Measurements from ENCODE around the gene PTEN.
"Not testable (repeated sequence)": the region's sequence is repeated elsewhere in the genome, so short reads cannot be mapped to it uniquely, and the experiment has no call there.

The PTEN gene

GRCh38 chr10:87847550-87847949, 15.9 kb upstream of the PTEN start:
- DNase-seq, result no peak
- Histone ChIP-seq H3K9me3 (no peaks in the 10 kb centered on the region), H3K4me1 (peaks cover 5% of the 10 kb centered on the region; the same call in 1 of the 2 replicates)

GRCh38 chr10:87849001-87849400, 14.4 kb upstream of the PTEN start:
- no peak for DNase-seq
- no peaks in the 10 kb centered on the region for H3K27me3 ChIP-seq
- no peak for TF ChIP-seq CTCF (IDR thresholded peaks at IDR 0.05; ENCODE audit: low read depth, low read length)
- no peaks in the 10 kb centered on the region for H3K36me3 ChIP-seq
- H3K4me1 ChIP-seq, result peaks cover 5% of the 10 kb centered on the region; the same call in 1 of the 2 replicates
- no peaks in the 10 kb centered on the region for H3K9me3 ChIP-seq
- no peak overlapping the region for H3K4me3 ChIP-seq (ENCODE audit: low read depth, low read length)

More at GRCh38 chr10:87847550-87847949, 15.9 kb upstream of the PTEN start:
- H3K36me3 ChIP-seq, result no peaks in the 10 kb centered on the region
- TF ChIP-seq CTCF (IDR thresholded peaks at IDR 0.05; ENCODE audit: low read depth, low read length), result no peak
- no peak overlapping the region for H3K4me3 ChIP-seq (ENCODE audit: low read depth, low read length)
- no peaks in the 10 kb centered on the region for H3K27me3 ChIP-seq

GRCh38 chr10:87850742-87851205, 12.7 kb upstream of the PTEN start:
- TF ChIP-seq CTCF (IDR thresholded peaks at IDR 0.05; ENCODE audit: low read depth, low read length), result peak; percentile 84
- H3K4me1 ChIP-seq, result peaks cover 5% of the 10 kb centered on the region; the same call in 1 of the 2 replicates
- H3K9me3 ChIP-seq, result no peaks in the 10 kb centered on the region
- H3K36me3 ChIP-seq, result no peaks in the 10 kb centered on the region
- H3K4me3 ChIP-seq (ENCODE audit: low read depth, low read length), result no peak overlapping the region
- no peaks in the 10 kb centered on the region for H3K27me3 ChIP-seq
- DNase-seq, result peak; percentile 60

- no peaks in the 10 kb centered on the region for H3K27me3 ChIP-seq
- no peaks in the 10 kb centered on the region for H3K36me3 ChIP-seq
- H3K9me3 ChIP-seq, result no peaks in the 10 kb centered on the region
- no peak for DNase-seq
- TF ChIP-seq CTCF (IDR thresholded peaks at IDR 0.05; ENCODE audit: low read depth, low read length), result no peak
- H3K4me3 ChIP-seq (ENCODE audit: low read depth, low read length), result no peak overlapping the region
- H3K4me1 ChIP-seq, result peaks cover 5% of the 10 kb centered on the region; the same call in 1 of the 2 replicates
These were observed 11.3 kb upstream of the PTEN start for GRCh38 chr10:87852089-87852488.

- not testable (repeated sequence) for H3K9me3 ChIP-seq; H3K36me3 ChIP-seq; H3K27me3 ChIP-seq; H3K4me1 ChIP-seq; H3K4me3 ChIP-seq (ENCODE audit: low read depth, low read length); DNase-seq
These were observed 8.2 kb upstream of the PTEN start for GRCh38 chr10:87855247-87855646.

GRCh38 chr10:87855665-87856064, 7.8 kb upstream of the PTEN start:
- H3K4me1 ChIP-seq; H3K36me3 ChIP-seq; DNase-seq; H3K4me3 ChIP-seq (ENCODE audit: low read depth, low read length); H3K9me3 ChIP-seq; H3K27me3 ChIP-seq: not testable (repeated sequence)

- DNase-seq, result peak; percentile 20
- Histone ChIP-seq H3K4me3 (ENCODE audit: low read depth, low read length) (no peak overlapping the region), H3K9me3 (no peaks in the 10 kb centered on the region), H3K36me3 (peaks cover 3% of the 10 kb centered on the region; the same call in 1 of the 2 replicates), H3K27me3 (no peaks in the 10 kb centered on the region), H3K4me1 (peaks cover 6% of the 10 kb centered on the region; the same call in 1 of the 2 replicates)
- peak; percentile 80 for TF ChIP-seq CTCF (IDR thresholded peaks at IDR 0.05; ENCODE audit: low read depth, low read length)
These were observed 3.1 kb upstream of the PTEN start for GRCh38 chr10:87860156-87860795.

Measured in BE2C (cell line).